Kidney glomerular epithelial cell (primary cell): Measurements from ENCODE around the gene GAPDHS.

Experiments used
- DNase-seq: peaks from one replicate; lab custom pipeline; 2025; lab: John Stamatoyannopoulos, UW

The GAPDHS gene

GRCh38 chr19:35533201-35533821 is at the start of gene GAPDHS:
TSS of gene GAPDHS (plus strand) at chr19:35533456. CDS start at chr19:35533528, 72 bp downstream.
- no peak for DNase-seq

- no peak for DNase-seq
Measured at GRCh38 chr19:35484252-35485036, 48.8 kb upstream of the GAPDHS start.

DNA sequence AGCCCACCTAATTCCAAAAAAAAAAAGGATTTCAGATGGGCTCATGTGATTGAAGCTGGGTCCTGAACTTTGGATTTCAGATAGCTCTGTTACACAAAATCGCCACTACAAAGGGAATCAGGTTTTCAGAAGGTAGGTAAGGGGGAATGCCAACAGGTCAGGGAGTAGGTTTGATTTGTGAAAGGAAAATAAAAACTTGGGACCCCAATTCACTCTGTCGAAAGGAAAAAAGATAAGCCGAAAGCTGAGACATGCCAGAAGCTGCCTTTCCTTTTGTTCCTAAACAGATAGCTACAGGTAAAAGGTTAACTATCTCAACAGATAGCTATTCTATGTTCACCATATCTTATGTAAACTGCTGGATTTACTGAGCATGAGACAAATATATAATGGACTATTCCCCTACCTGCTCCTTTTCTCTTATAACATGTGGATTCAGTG is 47.0 kb upstream of the GAPDHS start:
- DNase-seq = no peak

DNA sequence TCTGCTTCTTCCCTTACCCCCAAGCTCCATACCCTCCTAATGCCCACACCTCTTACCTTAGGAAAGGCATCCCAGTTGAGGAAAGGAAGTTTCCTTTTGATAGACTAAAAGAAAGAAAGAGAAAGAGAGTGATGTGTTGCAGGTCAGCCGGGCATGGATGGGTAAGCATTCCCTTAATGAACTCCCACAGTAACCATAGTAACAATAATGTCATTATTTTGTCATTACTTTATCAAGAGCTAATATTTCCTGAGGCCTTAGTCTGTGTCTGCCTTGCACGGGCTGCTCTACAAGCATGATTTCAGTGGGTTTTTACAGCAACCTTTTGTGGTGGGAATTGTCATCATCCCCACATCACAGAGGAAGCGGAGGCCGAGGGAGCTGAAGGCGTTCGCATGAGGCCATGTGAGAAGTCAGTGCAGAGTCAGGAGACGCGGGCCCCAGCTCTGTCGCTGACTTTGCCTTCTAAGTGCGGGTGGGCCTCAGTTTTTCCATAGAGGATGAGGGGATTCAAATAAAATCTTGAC is 45.5 kb upstream of the GAPDHS start:
- DNase-seq = no peak

DNA sequence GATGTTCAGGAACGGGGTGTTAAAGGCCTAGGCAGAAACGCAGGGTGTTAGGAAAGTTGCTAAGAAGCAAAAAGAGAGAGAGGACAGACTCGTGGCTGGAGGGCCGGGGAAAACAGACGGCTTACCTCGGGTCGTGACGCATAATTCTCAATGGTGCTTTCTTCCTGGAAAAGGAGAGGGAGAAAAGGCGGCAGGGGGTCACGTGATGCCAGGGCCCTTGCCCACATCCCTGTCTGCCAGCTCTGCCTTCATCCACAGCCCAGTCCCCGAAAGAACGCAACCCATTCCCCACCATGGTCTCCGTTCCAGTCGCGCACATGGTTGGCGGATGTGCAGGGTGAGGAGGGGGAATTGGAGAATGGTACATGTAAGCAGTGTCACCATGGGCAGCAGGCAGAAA is 44.6 kb upstream of the GAPDHS start:
- no peak for DNase-seq

GRCh38 chr19:35490364-35490763 is 42.9 kb upstream of the GAPDHS start, which contains the start of gene KRTDAP:
TSS of gene KRTDAP (minus strand) at chr19:35490464. CDS start at chr19:35490442, 22 bp downstream.
- no peak for DNase-seq

DNA sequence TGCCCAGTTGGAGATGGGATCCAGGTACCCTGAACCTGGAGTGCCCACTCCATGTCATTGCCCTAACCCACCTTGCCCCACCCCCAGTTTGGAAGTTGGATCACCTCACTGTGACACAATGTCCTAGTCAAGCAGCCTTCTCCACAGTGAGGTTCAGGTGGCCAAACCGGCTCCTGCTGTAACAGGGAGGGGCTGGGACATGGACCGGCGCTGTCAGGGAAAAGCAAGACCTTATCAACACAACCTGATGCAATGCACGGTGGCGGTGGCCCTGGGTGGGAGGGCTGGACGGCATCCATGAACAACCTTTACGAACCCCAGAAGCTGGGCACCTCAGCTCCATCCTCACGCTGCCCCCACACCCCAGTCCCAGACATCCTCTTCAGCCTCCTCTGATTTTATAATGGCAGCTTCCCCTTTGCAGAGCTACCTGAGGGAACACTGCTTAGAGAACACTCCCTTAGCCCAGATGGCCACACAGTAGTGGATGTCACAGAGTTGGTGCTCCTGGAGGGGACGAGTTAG is 41.4 kb upstream of the GAPDHS start:
- no peak for DNase-seq

GRCh38 chr19:35493971-35494370 is 39.3 kb upstream of the GAPDHS start:
- no peak for DNase-seq

DNA sequence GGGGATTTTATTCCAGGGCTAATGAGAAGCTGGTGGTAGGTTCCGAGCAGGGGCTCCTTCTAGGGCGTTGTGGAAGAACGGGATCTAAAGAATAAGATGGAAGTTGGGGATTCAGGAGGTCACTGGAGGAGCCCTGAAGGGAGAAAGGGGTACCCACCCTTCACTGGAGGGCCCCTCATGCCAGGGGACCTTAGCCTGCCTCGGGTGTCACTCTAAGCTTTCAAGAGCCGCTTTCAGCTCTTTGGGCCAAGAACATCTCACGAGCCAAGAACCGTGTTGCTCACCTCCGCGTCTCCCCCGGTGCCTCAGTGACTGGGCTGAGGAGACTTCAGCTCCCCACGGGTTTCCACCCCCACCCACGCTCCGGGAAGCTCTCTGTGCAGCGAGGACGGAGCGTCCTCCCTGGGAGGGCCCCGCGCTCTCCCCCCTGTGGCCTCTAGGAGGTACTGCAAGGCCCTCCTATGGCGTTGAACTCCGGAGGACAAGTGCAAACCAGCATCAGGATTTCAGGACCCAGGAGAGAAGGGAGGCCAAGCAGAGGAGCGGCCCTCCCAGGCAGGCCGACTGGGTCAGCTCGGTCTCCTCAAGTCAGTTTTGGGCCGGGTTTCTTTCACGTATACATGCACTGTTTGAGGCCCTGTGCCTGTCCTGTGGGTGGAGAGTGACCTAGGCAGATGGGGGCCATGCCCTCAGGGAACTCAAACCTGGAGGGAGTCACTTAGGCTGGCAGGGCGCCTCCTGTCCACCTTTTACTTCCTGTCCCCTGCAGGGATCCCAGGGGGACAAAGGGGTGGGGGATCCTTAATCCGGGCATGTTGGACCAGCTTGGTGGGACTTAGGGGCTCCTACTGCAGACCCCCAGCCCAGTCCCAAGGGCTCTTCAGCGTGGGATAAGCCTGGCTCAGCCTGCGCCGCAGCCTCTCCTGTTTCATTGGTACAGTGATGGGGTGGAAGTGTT is 37.9 kb upstream of the GAPDHS start:
- DNase-seq = peak; percentile 36

- no peak for DNase-seq
Measured at GRCh38 chr19:35497406-35497805, 35.9 kb upstream of the GAPDHS start.

- no peak for DNase-seq
Measured at GRCh38 chr19:35498220-35498619, 35.0 kb upstream of the GAPDHS start.

- DNase-seq = no peak
Measured at GRCh38 chr19:35498984-35499527, 34.2 kb upstream of the GAPDHS start.

GRCh38 chr19:35500611-35501010 is 32.6 kb upstream of the GAPDHS start:
- DNase-seq = no peak

GRCh38 chr19:35501684-35502083 is 31.6 kb upstream of the GAPDHS start:
- DNase-seq = peak; percentile 26

GRCh38 chr19:35502751-35503150 is 30.5 kb upstream of the GAPDHS start:
- DNase-seq = no peak

- DNase-seq = no peak
Measured at GRCh38 chr19:35506011-35506410, 27.2 kb upstream of the GAPDHS start.

- DNase-seq = no peak
Measured at GRCh38 chr19:35507561-35507960, 25.7 kb upstream of the GAPDHS start.

GRCh38 chr19:35508129-35508528 is 25.1 kb upstream of the GAPDHS start:
- no peak for DNase-seq

DNA sequence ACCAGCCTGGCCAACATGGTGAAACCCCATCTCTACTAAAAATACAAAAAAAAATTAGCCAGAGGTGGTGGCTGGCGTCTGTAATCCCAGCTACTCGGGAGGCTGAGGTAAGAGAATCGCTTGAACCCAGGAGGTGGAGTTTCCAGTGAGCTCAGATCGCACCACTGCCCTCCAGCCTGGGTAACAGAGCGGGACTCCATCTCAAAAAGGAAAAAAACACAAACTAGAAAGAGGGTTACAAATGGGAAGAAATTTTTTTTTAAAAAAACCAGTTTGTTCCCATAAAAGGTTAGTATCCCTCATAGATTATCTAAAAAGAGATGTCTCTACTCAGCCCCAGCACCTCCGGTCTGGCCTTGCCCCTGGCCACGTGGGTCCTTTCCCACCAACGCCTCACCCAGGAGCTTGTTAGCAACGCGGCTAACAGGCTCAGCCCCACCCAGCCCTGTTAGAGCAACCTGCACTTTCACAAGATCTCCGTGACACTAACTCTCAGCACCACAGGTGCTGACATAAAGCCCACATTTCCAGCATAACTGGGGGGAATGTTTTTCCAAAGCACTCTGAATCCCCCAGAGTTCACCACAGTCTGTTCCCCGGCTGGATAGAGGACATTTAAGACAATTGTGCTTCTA is 24.1 kb upstream of the GAPDHS start:
- peak; percentile 54 for DNase-seq

- DNase-seq = peak; percentile 61
Measured at GRCh38 chr19:35509861-35510625, 23.2 kb upstream of the GAPDHS start.
